ENCODE results near the gene LRRC3.

LRRC3 gene

DNA sequence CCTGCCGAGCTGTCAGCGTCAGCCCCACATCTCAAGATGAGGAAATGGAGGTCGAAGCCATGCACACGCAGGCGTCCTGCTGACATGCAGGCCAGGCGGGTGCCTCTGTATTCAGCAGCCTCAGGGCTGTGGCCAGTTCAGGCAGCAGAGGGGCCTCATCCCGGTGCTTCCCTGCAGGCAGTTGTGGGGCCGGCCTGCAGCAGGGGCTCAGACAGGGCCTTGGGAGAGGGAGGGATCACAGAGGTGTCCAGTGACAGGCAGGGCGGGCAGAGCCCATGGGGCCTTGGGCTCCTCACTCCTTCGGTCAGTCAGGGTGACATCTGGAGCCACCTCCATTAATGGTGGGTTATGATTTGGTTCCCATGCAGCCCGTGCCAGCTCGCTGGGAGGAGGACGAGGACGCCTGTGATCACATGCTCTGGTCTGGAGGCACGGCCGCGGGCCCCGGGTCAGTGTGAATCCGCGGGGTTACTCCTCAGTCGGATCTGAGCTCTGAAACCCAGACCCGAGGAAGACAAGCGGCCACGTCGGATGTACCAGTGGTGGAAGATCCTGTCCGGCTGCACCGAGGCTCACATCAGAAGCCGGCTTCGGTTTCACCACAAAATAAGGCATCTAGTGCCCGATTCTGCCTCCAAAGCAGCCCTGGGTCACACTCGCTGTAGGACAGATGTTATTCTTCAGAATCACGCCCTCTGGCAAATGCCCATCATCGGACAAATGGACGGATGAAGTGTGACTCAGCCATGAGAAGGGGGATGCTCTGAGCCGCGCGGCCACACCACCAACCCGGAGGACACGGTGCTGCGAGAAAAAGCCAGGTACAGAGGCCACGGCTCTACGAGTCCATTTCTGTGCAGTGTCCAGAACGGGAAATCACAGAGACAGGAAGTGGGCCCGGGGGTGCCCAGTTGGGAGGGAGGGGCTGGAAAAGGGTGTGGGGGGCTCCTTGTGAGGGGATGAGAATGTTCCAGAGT lies 51.3 kb downstream of the LRRC3 start:
- no peak for DNase-seq (ENCODE audit: low read depth)
- TF ChIP-seq, protein P1, sequence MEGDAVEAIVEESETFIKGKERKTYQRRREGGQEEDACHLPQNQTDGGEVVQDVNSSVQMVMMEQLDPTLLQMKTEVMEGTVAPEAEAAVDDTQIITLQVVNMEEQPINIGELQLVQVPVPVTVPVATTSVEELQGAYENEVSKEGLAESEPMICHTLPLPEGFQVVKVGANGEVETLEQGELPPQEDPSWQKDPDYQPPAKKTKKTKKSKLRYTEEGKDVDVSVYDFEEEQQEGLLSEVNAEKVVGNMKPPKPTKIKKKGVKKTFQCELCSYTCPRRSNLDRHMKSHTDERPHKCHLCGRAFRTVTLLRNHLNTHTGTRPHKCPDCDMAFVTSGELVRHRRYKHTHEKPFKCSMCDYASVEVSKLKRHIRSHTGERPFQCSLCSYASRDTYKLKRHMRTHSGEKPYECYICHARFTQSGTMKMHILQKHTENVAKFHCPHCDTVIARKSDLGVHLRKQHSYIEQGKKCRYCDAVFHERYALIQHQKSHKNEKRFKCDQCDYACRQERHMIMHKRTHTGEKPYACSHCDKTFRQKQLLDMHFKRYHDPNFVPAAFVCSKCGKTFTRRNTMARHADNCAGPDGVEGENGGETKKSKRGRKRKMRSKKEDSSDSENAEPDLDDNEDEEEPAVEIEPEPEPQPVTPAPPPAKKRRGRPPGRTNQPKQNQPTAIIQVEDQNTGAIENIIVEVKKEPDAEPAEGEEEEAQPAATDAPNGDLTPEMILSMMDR (IDR thresholded peaks at IDR 0.05; ENCODE audit: low read length, missing control alignments), result no peak
- no peak overlapping the region for H3K4me3 ChIP-seq (replicated peaks; ENCODE audit: low read depth, low read length)

- TF ChIP-seq, protein P1 (IDR thresholded peaks at IDR 0.05; ENCODE audit: low read length, missing control alignments), result no peak
- H3K4me3 ChIP-seq (replicated peaks; ENCODE audit: low read depth, low read length), result no peak overlapping the region
- no peak for DNase-seq (ENCODE audit: low read depth)
Observed at GRCh38 chr21:44507673-44508425, 52.5 kb downstream of the LRRC3 start.

- H3K4me3 ChIP-seq (replicated peaks; ENCODE audit: low read depth, low read length), result no peak overlapping the region
- no peak for DNase-seq (ENCODE audit: low read depth)
- TF ChIP-seq, protein P1 (IDR thresholded peaks at IDR 0.05; ENCODE audit: low read length, missing control alignments), result no peak
Observed at GRCh38 chr21:44508426-44508710, 53.1 kb downstream of the LRRC3 start.

DNA sequence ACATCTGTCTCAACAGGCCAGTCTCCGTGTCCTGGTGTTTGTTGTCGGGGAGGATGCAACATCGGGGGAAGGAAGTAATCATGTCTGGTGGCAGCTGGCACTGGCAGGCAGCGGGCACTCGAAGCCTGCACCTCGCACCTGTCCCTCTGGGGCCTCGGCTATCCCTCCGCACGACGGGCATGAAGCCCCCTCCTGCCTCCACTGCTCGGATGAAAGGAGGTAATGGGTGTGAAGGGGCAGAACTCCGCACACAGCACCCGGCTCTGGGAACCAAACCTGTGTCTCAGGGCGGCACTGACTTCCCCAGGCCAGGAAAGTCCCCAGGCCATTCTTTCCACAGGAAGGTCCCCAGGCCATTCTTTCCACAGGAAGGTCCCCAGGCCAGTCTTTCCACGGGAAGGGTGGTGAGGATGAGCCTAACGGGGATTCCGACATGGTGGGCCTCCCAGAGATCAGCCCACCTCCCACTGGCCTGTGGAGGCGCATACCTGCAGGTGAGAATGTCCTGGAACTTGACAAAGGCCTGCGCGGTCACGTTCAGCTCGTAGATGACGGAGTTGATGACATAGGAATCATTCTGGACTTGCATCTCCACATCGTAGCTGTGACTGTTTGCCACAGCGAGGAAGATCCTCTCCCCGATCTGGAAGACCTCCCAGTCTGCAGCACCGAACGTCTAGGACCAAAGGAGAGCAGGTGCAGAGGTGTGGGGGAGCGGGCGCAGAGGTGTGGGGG lies 53.6 kb downstream of the LRRC3 start:
- DNase-seq (ENCODE audit: low read depth), result no peak
- TF ChIP-seq, protein P1 (IDR thresholded peaks at IDR 0.05; ENCODE audit: low read length, missing control alignments), result no peak
- no peak overlapping the region for H3K4me3 ChIP-seq (replicated peaks; ENCODE audit: low read depth, low read length)

- H3K4me3 ChIP-seq (replicated peaks; ENCODE audit: low read depth, low read length), result no peak overlapping the region
- DNase-seq (ENCODE audit: low read depth), result no peak
- TF ChIP-seq, protein P1 (IDR thresholded peaks at IDR 0.05; ENCODE audit: low read length, missing control alignments), result no peak
Observed at GRCh38 chr21:44509539-44509938, 54.2 kb downstream of the LRRC3 start.

DNA sequence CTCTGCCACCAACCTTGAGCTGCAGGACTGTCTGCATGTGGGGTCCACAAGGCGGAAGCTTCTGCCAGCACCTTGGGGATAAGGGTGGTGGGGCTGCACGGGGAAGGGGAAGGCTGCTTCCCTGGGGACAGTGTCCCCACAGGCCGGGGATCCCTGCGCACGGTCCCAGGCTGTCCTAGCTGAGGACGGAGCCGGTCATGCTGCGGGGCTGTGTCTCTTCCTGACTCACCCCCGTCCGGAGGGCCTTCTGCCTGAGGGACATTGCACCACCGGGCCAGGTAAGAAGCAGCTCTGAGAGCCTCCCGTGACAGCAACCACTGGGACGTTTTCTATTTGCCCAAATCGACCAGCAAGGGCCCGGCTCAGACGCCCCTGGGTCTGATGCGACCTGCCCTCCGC lies 54.8 kb downstream of the LRRC3 start:
- H3K4me3 ChIP-seq (replicated peaks; ENCODE audit: low read depth, low read length), result no peak overlapping the region
- TF ChIP-seq, protein P1 (IDR thresholded peaks at IDR 0.05; ENCODE audit: low read length, missing control alignments), result no peak
- DNase-seq (ENCODE audit: low read depth), result no peak

Data from fibroblast of pulmonary artery (primary cell).